Liver (tissue), 9 donors: ENCODE measurements around the gene GPATCH2L. TPM values are rescaled to one million over a fixed set of nuclear protein-coding genes. Genes with fewer than 3 reads are reported as not detected.

Experiments used
- DNase-seq: peaks from one replicate; pipeline ENCODE4 v3.0.0-alpha.2; 2017; ENCODE audit warnings: low spot score
- H3K27ac ChIP-seq, 2 donors: one replicate each; pipeline ENCODE4 v1.7.0; 2013; ENCODE audit warnings: inconsistent platforms in 2 of 2, low read length in 2 of 2, control low read depth in 1 of 2, low read depth in 1 of 2, mild to moderate bottlenecking in 1 of 2
- H3K27me3 ChIP-seq, 4 donors: one replicate each; pipeline versions ENCODE4 v1.6.1 to v1.7.0; 2013; ENCODE audit warnings: low read length in 3 of 4, inconsistent platforms in 1 of 4, mild to moderate bottlenecking in 1 of 4, moderate library complexity in 1 of 4; ENCODE audit not compliant: control insufficient read depth in 4 of 4, insufficient read depth in 4 of 4
- H3K36me3 ChIP-seq, 4 donors: one replicate each; pipeline versions ENCODE4 v1.6.1 to v1.7.0; 2013; ENCODE audit warnings: low read length in 3 of 4, mild to moderate bottlenecking in 3 of 4, low read depth in 1 of 4, moderate library complexity in 1 of 4; ENCODE audit not compliant: control insufficient read depth in 4 of 4, insufficient read depth in 3 of 4
- H3K4me1 ChIP-seq, 4 donors: one replicate each; pipeline versions ENCODE4 v1.6.1 to v1.7.0; 2013; ENCODE audit warnings: low read length in 3 of 4, mild to moderate bottlenecking in 3 of 4, moderate library complexity in 1 of 4; ENCODE audit not compliant: control insufficient read depth in 4 of 4, insufficient read depth in 4 of 4
- H3K4me3 ChIP-seq, 3 donors: one replicate each; pipeline versions ENCODE4 v1.6.1 to v1.7.0; 2013; ENCODE audit warnings: low read length in 3 of 3, control low read depth in 1 of 3, low read depth in 1 of 3, mild to moderate bottlenecking in 1 of 3
- H3K9ac ChIP-seq, 2 donors: one replicate each; pipeline ENCODE4 v1.7.0; 2013; ENCODE audit warnings: low read length in 2 of 2, mild to moderate bottlenecking in 2 of 2, moderate library complexity in 2 of 2, control low read depth in 1 of 2, low read depth in 1 of 2
- H3K9me3 ChIP-seq, 4 donors: one replicate each; pipeline versions ENCODE4 v1.6.1 to v1.7.0; 2013; ENCODE audit warnings: low read length in 3 of 4; ENCODE audit not compliant: control insufficient read depth in 4 of 4
- ATF3 ChIP-seq: IDR thresholded peaks from 2 replicates; pipeline ENCODE4 v1.6.1; 2016; ENCODE audit warnings: antibody characterized with exemption
- CTCF ChIP-seq: fragments of 150-350 bp; IDR thresholded peaks from 2 replicates; pipeline ENCODE4 v1.5.1; 2017; ENCODE audit warnings: improper control_type of control experiment, low read depth, low read length; ENCODE audit not compliant: missing input control
- EGR1 ChIP-seq, 2 donors: IDR thresholded peaks; 2 replicates each; pipeline ENCODE4 v1.6.1; 2016 to 2018; ENCODE audit warnings: antibody characterized with exemption in 2 of 2, low read depth in 2 of 2
- FOXA1 ChIP-seq: IDR thresholded peaks from 2 replicates; pipeline ENCODE4 v1.6.1; 2016; ENCODE audit warnings: antibody characterized with exemption
- FOXA2 ChIP-seq: IDR thresholded peaks from 2 replicates; pipeline ENCODE4 v1.6.1; 2016; ENCODE audit warnings: antibody characterized with exemption
- HNF4A ChIP-seq, 2 donors: conservative IDR thresholded peaks; 2 replicates each; pipeline ENCODE4 v1.6.1; 2016; ENCODE audit warnings: antibody characterized with exemption in 2 of 2, mild to moderate bottlenecking in 2 of 2
- HNF4G ChIP-seq: IDR thresholded peaks from 2 replicates; pipeline ENCODE4 v1.6.1; 2016; ENCODE audit warnings: antibody characterized with exemption
- JUND ChIP-seq, 2 donors: IDR thresholded peaks; 2 replicates each; pipeline ENCODE4 v1.6.1; 2016; ENCODE audit warnings: antibody characterized with exemption in 2 of 2
- MAX ChIP-seq: IDR thresholded peaks from 2 replicates; pipeline ENCODE4 v1.6.1; 2016; ENCODE audit warnings: antibody characterized with exemption
- NR2F2 ChIP-seq: IDR thresholded peaks from 2 replicates; pipeline ENCODE4 v1.6.1; 2016; ENCODE audit warnings: antibody characterized with exemption
- RAD21 ChIP-seq, 2 donors: IDR thresholded peaks; 2 replicates each; pipeline ENCODE4 v1.6.1; 2016; ENCODE audit warnings: antibody characterized with exemption in 2 of 2, mild to moderate bottlenecking in 2 of 2
- TAF1 ChIP-seq: conservative IDR thresholded peaks from 2 replicates; pipeline ENCODE4 v1.6.1; 2016; ENCODE audit warnings: antibody characterized with exemption, mild to moderate bottlenecking
- YY1 ChIP-seq: IDR thresholded peaks from 2 replicates; pipeline ENCODE4 v1.6.1; 2016; ENCODE audit warnings: antibody characterized with exemption, mild to moderate bottlenecking
- WGBS: extraction: QIAGEN DNeasy Blood & Tissue Kit; methylation state at CpG from one replicate; pipeline ENCODE4 v1.1.7; 2013; 5-methylcytosine and 5-hydroxymethylcytosine counted together
- polyA plus RNA-seq, 2 donors: library from polyadenylated mRNA; stranded (reverse) in 1 of 2; unstranded in 1 of 2; fragments of 200-250 nt in 1 of 2; fragments of >200 nt in 1 of 2; fragmentation: Nextera tagmentation in 1 of 2; extraction: Ambion mirVana in 1 of 2; gene quantifications; one replicate each; pipeline versions ENCODE4 v1.2.1 to v1.2.3, GENCODE V29; 2013 to 2015
- total RNA-seq, 2 donors: library from RNA; depleted of rRNA; stranded (reverse); fragments of >200 nt; gene quantifications; one replicate each; pipeline ENCODE4 v1.2.3, GENCODE V29; 2014
- TF ChIP-seq, protein P1 (sequence below): IDR thresholded peaks from 2 replicates; pipeline ENCODE4 v1.6.1; 2016; ENCODE audit warnings: antibody characterized with exemption, mild to moderate bottlenecking
- TF ChIP-seq, protein P2 (sequence below): IDR thresholded peaks from 2 replicates; pipeline ENCODE4 v1.6.1; 2016; ENCODE audit warnings: antibody characterized with exemption
- donor health status: healthy.
- donor health status: healthy.
- donor health status: healthy.
- donor health status: healthy.
- donor health status: healthy.

The GPATCH2L gene
- total and polyA plus RNA-seq, 4 donors = 4.5 to 39.5 (median 15.8) TPM

DNA sequence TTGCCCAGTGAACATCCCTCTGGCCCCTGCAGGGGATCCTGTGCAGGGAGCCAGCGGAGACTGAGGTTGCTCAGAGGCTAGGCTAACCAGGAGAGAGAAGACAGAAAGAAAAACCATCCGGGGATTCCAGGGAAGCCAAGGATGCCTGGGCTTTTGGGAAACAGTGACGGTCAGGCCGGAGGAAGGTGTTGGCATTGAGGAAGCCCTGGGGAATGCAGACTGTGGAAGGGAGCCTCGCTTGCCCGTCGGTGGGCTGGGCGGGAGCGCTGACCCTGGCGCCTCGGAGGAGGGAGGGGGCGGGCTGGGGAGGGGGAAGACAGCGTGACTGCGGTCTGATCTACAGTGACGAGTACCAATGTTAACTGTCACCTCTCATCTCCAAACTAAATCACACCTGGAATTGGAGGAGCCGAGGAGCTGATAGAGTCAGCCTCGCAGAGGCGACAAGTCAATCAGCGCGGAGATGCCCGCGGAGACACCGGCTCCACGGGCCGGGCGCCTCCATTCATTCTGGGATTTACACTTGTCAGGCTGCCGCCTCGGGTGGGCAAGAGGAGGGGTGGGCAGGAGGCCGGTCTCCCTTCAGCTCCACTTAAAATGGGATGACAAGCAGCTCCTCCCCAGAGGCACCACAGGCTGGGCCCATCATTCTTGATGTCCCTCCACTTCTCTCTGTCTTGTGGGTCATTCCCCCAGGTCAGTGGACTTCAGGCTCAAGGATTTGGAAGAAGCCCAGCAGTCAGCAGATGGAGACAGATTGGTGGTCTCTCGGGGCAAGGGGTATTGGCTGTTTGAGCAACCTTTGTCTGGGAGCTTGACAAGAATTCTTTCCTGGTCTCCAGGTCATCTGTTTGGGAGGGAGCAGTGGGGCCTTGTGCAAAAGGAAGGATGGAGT, 20.4 kb upstream of the GPATCH2L start (continued):
- no peak for TF ChIP-seq CTCF

DNA sequence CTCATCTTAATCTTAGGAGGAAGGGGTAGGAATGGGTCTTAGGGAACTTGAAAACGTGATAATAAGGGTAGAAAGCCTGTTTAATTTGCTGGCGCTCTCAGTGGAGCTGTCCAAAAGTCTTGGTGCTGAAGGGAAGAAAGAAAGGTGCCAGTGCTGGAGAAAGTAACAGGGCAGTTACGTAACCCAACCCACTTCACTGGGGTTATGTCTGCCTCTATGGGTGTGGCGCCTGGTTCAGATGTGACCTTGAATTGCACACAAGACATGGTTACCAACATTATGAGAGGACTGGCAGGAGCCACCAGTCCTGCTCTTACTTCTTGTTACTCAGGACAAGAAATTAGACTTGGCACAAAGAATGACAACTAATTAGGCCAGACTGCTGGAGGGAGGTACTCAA, 18.6 kb upstream of the GPATCH2L start:
- Histone ChIP-seq H3K4me3 (no peak overlapping the region), H3K9ac (no peak overlapping the region), H3K27ac (no peak overlapping the region), H3K4me1 (no peaks in the 10 kb centered on the region), H3K36me3 (no peaks in the 10 kb centered on the region), H3K27me3 (peaks cover 2 to 26% (median 10%) of the 10 kb centered on the region in 4 donors), H3K9me3 (peaks cover 0 to 3% (median 0%) of the 10 kb centered on the region in 4 donors)
- DNase-seq = no peak
- WGBS = 21% methylated on average over 4 of the region's 4 CpGs
- TF ChIP-seq, protein P1, sequence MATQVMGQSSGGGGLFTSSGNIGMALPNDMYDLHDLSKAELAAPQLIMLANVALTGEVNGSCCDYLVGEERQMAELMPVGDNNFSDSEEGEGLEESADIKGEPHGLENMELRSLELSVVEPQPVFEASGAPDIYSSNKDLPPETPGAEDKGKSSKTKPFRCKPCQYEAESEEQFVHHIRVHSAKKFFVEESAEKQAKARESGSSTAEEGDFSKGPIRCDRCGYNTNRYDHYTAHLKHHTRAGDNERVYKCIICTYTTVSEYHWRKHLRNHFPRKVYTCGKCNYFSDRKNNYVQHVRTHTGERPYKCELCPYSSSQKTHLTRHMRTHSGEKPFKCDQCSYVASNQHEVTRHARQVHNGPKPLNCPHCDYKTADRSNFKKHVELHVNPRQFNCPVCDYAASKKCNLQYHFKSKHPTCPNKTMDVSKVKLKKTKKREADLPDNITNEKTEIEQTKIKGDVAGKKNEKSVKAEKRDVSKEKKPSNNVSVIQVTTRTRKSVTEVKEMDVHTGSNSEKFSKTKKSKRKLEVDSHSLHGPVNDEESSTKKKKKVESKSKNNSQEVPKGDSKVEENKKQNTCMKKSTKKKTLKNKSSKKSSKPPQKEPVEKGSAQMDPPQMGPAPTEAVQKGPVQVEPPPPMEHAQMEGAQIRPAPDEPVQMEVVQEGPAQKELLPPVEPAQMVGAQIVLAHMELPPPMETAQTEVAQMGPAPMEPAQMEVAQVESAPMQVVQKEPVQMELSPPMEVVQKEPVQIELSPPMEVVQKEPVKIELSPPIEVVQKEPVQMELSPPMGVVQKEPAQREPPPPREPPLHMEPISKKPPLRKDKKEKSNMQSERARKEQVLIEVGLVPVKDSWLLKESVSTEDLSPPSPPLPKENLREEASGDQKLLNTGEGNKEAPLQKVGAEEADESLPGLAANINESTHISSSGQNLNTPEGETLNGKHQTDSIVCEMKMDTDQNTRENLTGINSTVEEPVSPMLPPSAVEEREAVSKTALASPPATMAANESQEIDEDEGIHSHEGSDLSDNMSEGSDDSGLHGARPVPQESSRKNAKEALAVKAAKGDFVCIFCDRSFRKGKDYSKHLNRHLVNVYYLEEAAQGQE = peak; percentile 99
- TF ChIP-seq NR2F2 (no peak), YY1 (no peak), JUND (IDR thresholded peaks at IDR 0.05) (no peak)

GRCh38 chr14:76134231-76134630, 17.5 kb upstream of the GPATCH2L start:
- H3K9me3 ChIP-seq = peaks cover 0 to 3% (median 0%) of the 10 kb centered on the region in 4 donors
- H3K27me3 ChIP-seq = peaks cover 2 to 28% (median 14%) of the 10 kb centered on the region in 4 donors
- no peak overlapping the region for H3K9ac ChIP-seq
- no peak overlapping the region for H3K27ac ChIP-seq
- DNase-seq = no peak
- no peaks in the 10 kb centered on the region for H3K36me3 ChIP-seq
- WGBS = 89% methylated on average over 19 of the region's 19 CpGs
- H3K4me1 ChIP-seq = peaks cover 2 to 6% (median 5%) of the 10 kb centered on the region in 4 donors
- H3K4me3 ChIP-seq = no peak overlapping the region
- TF ChIP-seq HNF4A (conservative IDR thresholded peaks at IDR 0.05) (no peak), ATF3 (no peak), HNF4G (no peak), RAD21 (IDR thresholded peaks at IDR 0.05) (no peak), EGR1 (IDR thresholded peaks at IDR 0.05; ENCODE audit: low read depth in 2 of 2) (no peak), MAX (no peak), CTCF (no peak), FOXA2 (no peak), TAF1 (no peak), YY1 (no peak), JUND (IDR thresholded peaks at IDR 0.05) (no peak), FOXA1 (no peak)
- TF ChIP-seq, protein P2, sequence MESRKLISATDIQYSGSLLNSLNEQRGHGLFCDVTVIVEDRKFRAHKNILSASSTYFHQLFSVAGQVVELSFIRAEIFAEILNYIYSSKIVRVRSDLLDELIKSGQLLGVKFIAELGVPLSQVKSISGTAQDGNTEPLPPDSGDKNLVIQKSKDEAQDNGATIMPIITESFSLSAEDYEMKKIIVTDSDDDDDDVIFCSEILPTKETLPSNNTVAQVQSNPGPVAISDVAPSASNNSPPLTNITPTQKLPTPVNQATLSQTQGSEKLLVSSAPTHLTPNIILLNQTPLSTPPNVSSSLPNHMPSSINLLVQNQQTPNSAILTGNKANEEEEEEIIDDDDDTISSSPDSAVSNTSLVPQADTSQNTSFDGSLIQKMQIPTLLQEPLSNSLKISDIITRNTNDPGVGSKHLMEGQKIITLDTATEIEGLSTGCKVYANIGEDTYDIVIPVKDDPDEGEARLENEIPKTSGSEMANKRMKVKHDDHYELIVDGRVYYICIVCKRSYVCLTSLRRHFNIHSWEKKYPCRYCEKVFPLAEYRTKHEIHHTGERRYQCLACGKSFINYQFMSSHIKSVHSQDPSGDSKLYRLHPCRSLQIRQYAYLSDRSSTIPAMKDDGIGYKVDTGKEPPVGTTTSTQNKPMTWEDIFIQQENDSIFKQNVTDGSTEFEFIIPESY = no peak
